Ovary (tissue), 9 donors: ENCODE data around the gene FGFR3. TPM values are rescaled to one million over a fixed set of nuclear protein-coding genes. Genes with fewer than 3 reads are reported as not detected.

Experiments used
- DNase-seq, 5 donors: peaks; one replicate each; pipeline ENCODE4 v3.0.0-alpha.2; 2019 to 2020
- H3K27ac ChIP-seq, 2 donors: fragments of 200-600 bp; one replicate each; pipeline versions ENCODE4 v1.5.1 to v1.8.0; 2019 to 2022
- H3K27me3 ChIP-seq: fragments of 200-600 bp; one replicate; pipeline ENCODE4 v1.8.0; 2022
- H3K36me3 ChIP-seq: fragments of 200-600 bp; sonication (generic); one replicate; pipeline ENCODE4 v1.5.1; 2019
- H3K4me1 ChIP-seq: one replicate; pipeline ENCODE4 v1.8.1; 2013; ENCODE audit warnings: mild to moderate bottlenecking, moderate library complexity; ENCODE audit not compliant: insufficient read depth
- H3K4me3 ChIP-seq: fragments of 200-600 bp; sonication (generic); one replicate; pipeline ENCODE4 v1.5.1; 2017
- H3K9me3 ChIP-seq, 2 donors: fragments of 200-600 bp in 1 of 2; sonication (generic) in 1 of 2; one replicate each; pipeline versions ENCODE4 v1.5.1 to v1.8.1; 2013 to 2019; ENCODE audit warnings: mild to moderate bottlenecking in 1 of 2, moderate library complexity in 1 of 2
- CTCF ChIP-seq, 3 donors: fragments of 450-650 bp in 2 of 3; fragments of 200-600 bp in 1 of 3; IDR thresholded peaks; one replicate each; pipeline versions ENCODE4 v1.5.1 to v1.8.0; 2016 to 2022; ENCODE audit warnings: antibody characterized with exemption in 3 of 3, mild to moderate bottlenecking in 1 of 3
- EP300 ChIP-seq: sonication (generic); formaldehyde crosslinking; IDR thresholded peaks from one replicate; pipeline ENCODE4 v1.6.1; 2017; ENCODE audit warnings: antibody characterized with exemption
- POLR2A ChIP-seq: fragments of 450-650 bp; IDR thresholded peaks from one replicate; pipeline ENCODE4 v1.6.1; 2017; ENCODE audit warnings: antibody characterized with exemption, mild to moderate bottlenecking, moderate library complexity
- WGBS, 3 donors: extraction: QIAGEN DNeasy Blood & Tissue Kit in 1 of 3; methylation state at CpG; one replicate each; pipeline versions ENCODE4 v1.1.5 to v1.1.7; 2013 to 2017; 5-methylcytosine and 5-hydroxymethylcytosine counted together
- intact Hi-C, 4 donors: fragments of 100-400 bp; cut with DNase I; formaldehyde crosslinking; loops; one replicate each; pipeline versions ENCODE4 v1.11.0 to v1.15.1; 2022 to 2023
- polyA plus RNA-seq, 2 donors: library from polyadenylated mRNA; stranded (reverse); fragments of 200-250 nt in 1 of 2; fragments of 350-450 nt in 1 of 2; fragmentation: Illumina TruSeq in 1 of 2; extraction: RNeasy Lipid Tissue Mini Kit (QIAGEN cat#74804) in 1 of 2; gene quantifications; one replicate each; pipeline ENCODE4 v1.2.3, GENCODE V29; 2013 to 2014
- total RNA-seq, 7 donors: library from RNA; depleted of rRNA in 2 of 7; stranded (reverse); fragments of >200 nt in 2 of 7; fragmentation: NEBNext Ultra II Directional in 3 of 7; extraction: Animal tissue kit (Norgen Biotek cat#: 25700) in 3 of 7; gene quantifications; one replicate each; pipeline versions ENCODE4 v1.1.0 to v1.2.4, GENCODE V29; 2016 to 2023
- donor health status: DM: no; HTN: no; CAD: no; lungs with moderate emphysema.
- donor health status: DM: no; HTN: no; CAD: no.
- donor health status: Bipolar disorder and iron deficiency.
- donor health status: DM: yes; HTN: yes; CAD: no.
- donor health status: DM: no; HTN: no; CAD: no.
- donor health status: DM: yes; HTN: yes; CAD: no.

The FGFR3 gene
- total and polyA plus RNA-seq, 9 donors, result 0.12 to 9.2 (median 0.57) TPM

DNA sequence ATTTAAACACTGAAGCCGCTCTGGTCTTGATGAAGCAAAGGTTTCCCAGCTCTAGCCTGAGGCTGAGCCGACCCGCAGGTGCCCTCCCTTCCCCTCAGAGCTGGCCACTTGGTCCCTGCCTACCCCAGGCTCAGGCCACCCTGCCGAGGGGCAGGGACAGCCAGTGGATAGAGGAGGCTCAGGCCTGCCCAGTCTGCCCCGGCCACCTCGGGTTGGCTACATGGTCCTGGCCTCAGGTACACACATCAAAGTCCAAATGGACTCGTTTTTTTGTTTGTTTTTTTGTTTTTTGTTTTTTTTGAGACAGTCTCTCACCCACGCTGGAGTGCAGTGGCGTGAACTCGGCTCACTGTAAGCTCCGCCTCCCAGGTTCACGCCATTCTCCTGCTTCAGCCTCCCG is 47.9 kb upstream of the FGFR3 start:
- Histone ChIP-seq H3K4me1 (peaks cover 2% of the 10 kb centered on the region), H3K27ac (no peak overlapping the region), H3K9me3 (no peaks in the 10 kb centered on the region), H3K27me3 (no peaks in the 10 kb centered on the region), H3K4me3 (no peak overlapping the region), H3K36me3 (no peaks in the 10 kb centered on the region)
- TF ChIP-seq POLR2A, result no peak
- no peak for TF ChIP-seq CTCF (IDR thresholded peaks at IDR 0.05)
- no peak for TF ChIP-seq EP300
- intact Hi-C loops, result loop anchor here (5.0 kb wide), 2 partner anchors 62 to 152 kb away; no protein-coding TSS in a partner anchor
- no peak for DNase-seq
- 92% methylated on average over 13 of the region's 13 CpGs for WGBS, 3 donors

GRCh38 chr4:1745697-1746096 is 47.4 kb upstream of the FGFR3 start:
- no peak overlapping the region for H3K27ac ChIP-seq
- no peaks in the 10 kb centered on the region for H3K9me3 ChIP-seq
- H3K4me1 ChIP-seq, result peaks cover 2% of the 10 kb centered on the region
- intact Hi-C loops, result loop anchor here (5.0 kb wide), 2 partner anchors 62 to 152 kb away; no protein-coding TSS in a partner anchor
- no peaks in the 10 kb centered on the region for H3K27me3 ChIP-seq
- no peak for DNase-seq
- no peak overlapping the region for H3K4me3 ChIP-seq
- TF ChIP-seq POLR2A (no peak), EP300 (no peak), CTCF (IDR thresholded peaks at IDR 0.05) (no peak)
- WGBS, 3 donors, result 80 to 94% (median 87%) methylated on average over 12 of the region's 12 CpGs
- no peaks in the 10 kb centered on the region for H3K36me3 ChIP-seq

DNA sequence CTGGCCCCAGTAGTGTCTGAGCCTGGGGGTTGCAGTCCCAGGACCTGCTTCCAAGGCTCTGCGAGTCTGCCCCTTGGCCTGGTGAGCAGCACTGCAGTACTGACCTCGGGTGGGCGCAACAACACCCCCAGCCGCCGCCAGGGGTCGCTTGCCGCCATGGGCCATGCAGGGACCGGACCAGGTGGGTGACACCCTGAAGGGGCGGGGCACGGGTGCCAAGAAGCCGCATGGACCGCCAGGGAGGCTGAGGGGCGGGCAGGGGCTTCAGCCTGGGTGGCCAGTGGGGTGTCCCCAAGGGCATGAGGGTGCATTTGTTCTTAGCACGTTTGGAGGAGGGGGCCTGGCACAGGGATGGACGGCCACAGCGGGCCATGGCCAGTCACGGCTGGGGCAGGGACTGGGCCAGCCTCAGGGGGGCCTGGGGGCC is 46.8 kb upstream of the FGFR3 start:
- WGBS, 3 donors, result 13 to 27% (median 14%) methylated on average over 5 to 17 of the region's 17 CpGs
- H3K27ac ChIP-seq, result no peak overlapping the region
- no peaks in the 10 kb centered on the region for H3K9me3 ChIP-seq
- H3K36me3 ChIP-seq, result no peaks in the 10 kb centered on the region
- intact Hi-C loops, result loop anchor here (5.0 kb wide), 2 partner anchors 61 to 151 kb away; no protein-coding TSS in a partner anchor
- peaks cover 2% of the 10 kb centered on the region for H3K4me1 ChIP-seq
- TF ChIP-seq POLR2A, result no peak
- peak in 2 of 3 donors; percentile 65 to 67 for TF ChIP-seq CTCF (IDR thresholded peaks at IDR 0.05)
- TF ChIP-seq EP300, result no peak
- no peaks in the 10 kb centered on the region for H3K27me3 ChIP-seq
- peak; percentile 55 to 77 (median 63) for DNase-seq
- no peak overlapping the region for H3K4me3 ChIP-seq

DNA sequence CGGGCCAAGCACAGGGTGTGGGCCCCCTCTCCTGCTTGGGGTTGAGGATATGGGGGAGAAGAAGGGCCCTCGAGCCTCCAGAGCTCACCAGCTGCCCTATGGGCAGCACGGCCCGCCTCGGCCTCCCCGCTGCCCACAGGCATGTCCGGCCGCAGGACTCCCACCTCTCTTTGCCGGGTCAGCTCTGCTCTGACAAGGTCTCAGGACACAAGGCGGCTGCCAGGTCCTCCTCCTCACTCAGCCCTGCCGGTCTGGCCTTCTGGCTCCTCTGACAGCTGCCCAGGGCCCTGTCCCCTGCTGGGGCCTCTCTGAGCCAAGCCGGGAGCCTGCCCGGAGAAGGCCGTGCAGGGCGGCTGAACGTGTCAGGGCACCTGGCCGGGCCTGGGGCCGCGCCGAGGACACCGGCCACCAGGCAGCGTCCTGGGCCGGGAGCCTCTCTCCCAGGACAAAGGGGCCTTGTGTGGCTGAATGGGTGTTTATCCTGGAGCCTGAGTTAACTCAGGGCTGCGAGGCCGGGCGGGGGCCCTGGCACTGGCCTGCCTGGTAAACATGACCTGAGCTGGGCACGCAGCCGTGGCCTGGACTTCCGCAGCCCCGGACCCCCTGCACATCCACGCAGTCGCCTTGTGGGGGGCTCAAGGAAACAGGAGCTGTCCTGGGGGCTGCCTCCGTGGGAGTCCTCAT is 46.0 kb upstream of the FGFR3 start:
- H3K27me3 ChIP-seq, result no peaks in the 10 kb centered on the region
- intact Hi-C loops, result loop anchor here (5.0 kb wide), 2 partner anchors 60 to 150 kb away; no protein-coding TSS in a partner anchor
- 79 to 85% (median 82%) methylated on average over 33 of the region's 33 CpGs for WGBS, 3 donors
- no peak overlapping the region for H3K4me3 ChIP-seq
- H3K4me1 ChIP-seq, result peaks cover 2% of the 10 kb centered on the region
- TF ChIP-seq CTCF (IDR thresholded peaks at IDR 0.05) (no peak), EP300 (no peak), POLR2A (no peak)
- no peaks in the 10 kb centered on the region for H3K9me3 ChIP-seq
- no peak overlapping the region for H3K27ac ChIP-seq
- no peak for DNase-seq
- no peaks in the 10 kb centered on the region for H3K36me3 ChIP-seq
